Measurements from ENCODE around the gene SDK2. TPM values are rescaled to one million over a fixed set of nuclear protein-coding genes. Genes with fewer than 3 reads are reported as not detected.

The SDK2 gene
- total and polyA plus RNA-seq, 2 of the 4 experiments (the other 2 are of a cell fraction), result under 0.01 to 0.03 TPM

DNA sequence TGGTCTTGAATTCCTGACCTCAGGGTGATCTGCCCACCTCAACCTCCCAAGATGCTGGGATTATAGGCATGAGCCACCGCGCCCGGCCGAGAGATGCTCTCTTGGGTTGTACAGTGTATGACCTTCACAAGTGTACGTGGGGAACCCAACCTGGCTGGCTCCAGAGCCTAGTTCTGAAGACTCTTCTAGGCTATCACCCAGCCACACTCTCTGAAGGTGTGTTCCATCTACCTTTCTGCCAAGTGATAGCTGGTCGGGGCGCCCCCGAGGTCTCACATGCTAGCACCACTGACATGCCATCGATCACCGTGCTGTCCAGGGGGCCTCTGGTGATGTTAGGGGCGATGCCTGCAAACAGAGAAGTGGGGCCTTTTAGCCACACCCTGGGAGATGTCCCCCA lies 210.7 kb downstream of the SDK2 start:
- no peaks in the 10 kb centered on the region for H3K36me3 ChIP-seq (ENCODE audit: control insufficient read depth, insufficient read depth, low read length)
- ATAC-seq (ENCODE audit: low read depth), result no peak
- TF ChIP-seq CTCF (conservative IDR thresholded peaks at IDR 0.05; ENCODE audit: low read depth, low read length), result no peak
- no peak for TF ChIP-seq POLR2A (IDR thresholded peaks at IDR 0.05; ENCODE audit: low read depth, low read length)
- no peak for TF ChIP-seq CEBPB (IDR thresholded peaks at IDR 0.05; ENCODE audit: low read depth, low read length)
- no peak for TF ChIP-seq MAFK (IDR thresholded peaks at IDR 0.05; ENCODE audit: low read depth, low read length)
- TF ChIP-seq NFE2L2 (IDR thresholded peaks at IDR 0.05; ENCODE audit: low read depth, low read length), result no peak
- no peak for TF ChIP-seq MXI1 (IDR thresholded peaks at IDR 0.05; ENCODE audit: borderline replicate concordance, low read depth, low read length)
- no peak for TF ChIP-seq RFX5 (IDR thresholded peaks at IDR 0.05; ENCODE audit: low read depth, low read length)
- TF ChIP-seq ELK1 (IDR thresholded peaks at IDR 0.05; ENCODE audit: borderline replicate concordance, low read depth, low read length), result no peak
- H3K9me1 ChIP-seq (ENCODE audit: insufficient read depth, low read length), result no peaks in the 10 kb centered on the region
- no peak overlapping the region for H4K91ac ChIP-seq (ENCODE audit: insufficient read depth, low read depth, low read length)
- H3K4me1 ChIP-seq (ENCODE audit: control insufficient read depth, insufficient read depth, low read length), result no peaks in the 10 kb centered on the region
- no peak overlapping the region for H3K23ac ChIP-seq (ENCODE audit: low read depth, low read length)
- no peaks in the 10 kb centered on the region for H3K9me3 ChIP-seq (ENCODE audit: control insufficient read depth, insufficient read depth, low read length)
- H2BK20ac ChIP-seq (ENCODE audit: low read depth, low read length), result no peak overlapping the region
- no peak overlapping the region for H3K18ac ChIP-seq (ENCODE audit: low read depth, low read length)
- H4K5ac ChIP-seq (ENCODE audit: low read depth, low read length), result no peak overlapping the region
- no peak overlapping the region for H4K8ac ChIP-seq (ENCODE audit: low read depth in 2 of 2, low read length in 2 of 2)
- whole genome bisulfite sequencing, 2 experiments (ENCODE audit: extremely low coverage in 2 of 2, insufficient read length in 1 of 2), result no CpG with 5 or more reads among the region's 11 CpGs
- no TSS peak for BruUV-seq (replicated peaks)
- in situ Hi-C loops (cut with MboI; ENCODE audit: low sequenced_read_pairs) (loop anchor here (10.0 to 25.0 kb wide), 2 partner anchors 279 to 741 kb away; no protein-coding TSS in a partner anchor), intact Hi-C loops (cut with micrococcal nuclease) (no loop called here), dilution Hi-C loops (cut with HindIII; ENCODE audit: low sequenced_read_pairs, unreplicated experiment) (no loop called here)
- no peak overlapping the region for H3K4me3 ChIP-seq (ENCODE audit: insufficient read depth, low read depth, low read length)
- no peak overlapping the region for H3K4ac ChIP-seq (ENCODE audit: low read depth, low read length)
- H3K56ac ChIP-seq (ENCODE audit: extremely low read depth, insufficient read depth, low read length), result no peak overlapping the region
- ChIA-PET POLR2A (ENCODE audit: unreplicated experiment) (no interaction called here), CTCF (no interaction called here)
- no peak overlapping the region for H2AK9ac ChIP-seq (replicated peaks; ENCODE audit: low read depth, low read length, poor library complexity)
- H3K27ac ChIP-seq (ENCODE audit: insufficient read depth, low read length), result no peak overlapping the region
- H2BK5ac ChIP-seq (ENCODE audit: low read depth, low read length, poor library complexity, severe bottlenecking), result no peak overlapping the region
- H3K27me3 ChIP-seq (ENCODE audit: control insufficient read depth, insufficient read depth, low read length), result no peaks in the 10 kb centered on the region
- no peaks in the 10 kb centered on the region for H4K20me1 ChIP-seq (ENCODE audit: insufficient read depth, low read length)
- DNase-seq, result no peak
- H3K9ac ChIP-seq (ENCODE audit: low read depth, low read length), result no peak overlapping the region
- no peak overlapping the region for H3K14ac ChIP-seq (replicated peaks; ENCODE audit: low read depth, low read length)
- H2AFZ ChIP-seq (replicated peaks; ENCODE audit: low read length, poor library complexity), result no peak overlapping the region
- no peak overlapping the region for H2AK5ac ChIP-seq (ENCODE audit: low read depth, low read length)
- no peak overlapping the region for H3K4me2 ChIP-seq (ENCODE audit: low read depth, low read length)
- H2BK120ac ChIP-seq (ENCODE audit: low read depth, low read length), result no peak overlapping the region
- no peaks in the 10 kb centered on the region for H3K79me1 ChIP-seq (ENCODE audit: low read depth in 1 of 2, low read length in 2 of 2)
- H2BK15ac ChIP-seq (ENCODE audit: low read depth, low read length), result no peak overlapping the region
